Measurements from ENCODE around the gene DHRS7C.

DHRS7C gene

DNA sequence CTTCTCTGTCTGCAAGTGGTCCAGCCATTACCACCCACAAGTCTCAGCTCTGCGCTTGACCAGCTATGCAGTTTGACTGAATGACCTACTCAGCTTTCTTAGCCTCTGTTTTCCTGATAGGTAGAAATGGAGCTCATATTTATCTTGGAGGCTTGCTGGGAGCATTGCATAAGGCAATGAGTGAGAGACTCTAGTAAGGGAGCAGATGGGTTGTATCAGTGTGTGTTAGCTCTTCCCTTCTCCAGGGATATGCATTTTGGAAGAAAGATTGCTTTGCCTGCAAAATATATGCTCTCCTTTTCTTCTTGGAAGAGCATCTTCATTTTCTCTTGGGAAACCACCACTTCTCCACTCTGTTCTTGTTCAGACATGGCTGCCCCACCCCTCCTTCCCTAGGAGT is 26.1 kb downstream of the DHRS7C start:
- no peak for DNase-seq

- DNase-seq: no peak
These were observed 27.7 kb downstream of the DHRS7C start for GRCh38 chr17:9763643-9764042.

DNA sequence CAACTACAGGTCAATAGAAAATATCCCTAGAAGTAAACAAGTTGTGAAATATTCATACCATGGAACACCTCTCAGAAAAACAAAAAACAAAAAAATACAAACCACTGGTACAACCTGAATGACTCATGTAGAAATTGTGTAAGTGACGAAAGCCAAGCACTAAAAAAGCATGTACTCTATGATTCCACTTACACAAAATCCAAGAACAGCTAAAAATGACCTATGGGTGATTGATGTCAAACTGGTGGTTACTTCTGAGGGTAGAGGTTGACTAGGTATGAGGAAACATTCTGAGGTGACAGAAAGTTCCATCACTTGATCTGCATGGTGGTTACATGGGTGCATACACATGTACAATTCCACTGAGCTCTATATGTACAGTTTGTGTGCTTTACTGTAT is 31.1 kb downstream of the DHRS7C start:
- no peak for DNase-seq

- no peak for DNase-seq
These were observed 36.3 kb downstream of the DHRS7C start for GRCh38 chr17:9755083-9755482.

DNA sequence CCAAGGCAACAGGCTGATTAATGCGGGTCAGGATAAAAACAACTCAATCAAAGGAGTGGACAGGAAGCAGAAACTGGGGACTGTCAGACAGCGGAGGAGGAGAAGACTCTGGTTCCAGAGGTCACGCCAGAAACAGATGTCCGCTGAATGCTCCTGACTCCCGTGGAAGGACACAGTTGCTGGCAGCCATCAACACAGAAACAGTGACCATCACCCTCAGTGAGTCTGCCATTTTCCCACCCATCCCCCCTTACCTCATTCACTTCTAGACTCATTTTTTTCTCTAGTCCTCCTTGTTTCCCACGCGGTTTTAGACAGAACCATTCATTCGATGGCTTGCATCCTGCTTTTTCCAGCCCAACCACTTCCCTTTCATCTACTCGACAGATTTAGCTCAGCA is 40.9 kb downstream of the DHRS7C start:
- no peak for DNase-seq

DNA sequence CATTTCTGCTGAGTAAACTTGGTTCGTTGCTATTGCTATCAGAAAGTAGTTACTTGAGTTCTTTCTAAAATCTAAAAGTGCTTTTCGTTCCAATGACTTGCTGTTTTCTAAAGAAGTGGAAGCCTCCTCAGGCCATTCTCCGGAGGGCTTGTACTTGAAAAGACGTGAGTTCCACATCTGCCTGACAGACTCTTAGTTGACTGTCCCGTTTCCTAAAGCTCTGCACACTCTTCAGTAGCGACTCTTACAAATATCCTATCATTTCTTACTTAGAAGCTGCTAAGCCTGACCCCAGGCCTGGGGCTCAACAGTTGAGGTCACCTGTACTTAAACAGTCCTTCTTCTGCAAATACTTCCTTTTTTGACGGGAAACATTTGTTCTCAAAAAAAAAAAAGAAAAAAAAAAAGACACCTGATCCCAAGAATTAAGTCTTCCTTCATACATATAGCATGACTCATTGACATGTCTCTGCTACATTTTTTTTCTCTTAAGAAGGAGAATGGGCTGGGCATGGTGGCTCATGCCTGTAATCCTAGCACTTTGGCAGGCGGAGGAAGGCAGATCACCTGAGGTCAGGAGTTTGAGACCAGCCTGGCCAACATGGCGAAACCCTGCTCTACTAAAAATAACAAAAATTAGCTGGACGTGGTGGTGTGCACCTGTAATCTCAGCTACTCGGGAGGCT is 61.5 kb downstream of the DHRS7C start:
- no peak for DNase-seq

DNA sequence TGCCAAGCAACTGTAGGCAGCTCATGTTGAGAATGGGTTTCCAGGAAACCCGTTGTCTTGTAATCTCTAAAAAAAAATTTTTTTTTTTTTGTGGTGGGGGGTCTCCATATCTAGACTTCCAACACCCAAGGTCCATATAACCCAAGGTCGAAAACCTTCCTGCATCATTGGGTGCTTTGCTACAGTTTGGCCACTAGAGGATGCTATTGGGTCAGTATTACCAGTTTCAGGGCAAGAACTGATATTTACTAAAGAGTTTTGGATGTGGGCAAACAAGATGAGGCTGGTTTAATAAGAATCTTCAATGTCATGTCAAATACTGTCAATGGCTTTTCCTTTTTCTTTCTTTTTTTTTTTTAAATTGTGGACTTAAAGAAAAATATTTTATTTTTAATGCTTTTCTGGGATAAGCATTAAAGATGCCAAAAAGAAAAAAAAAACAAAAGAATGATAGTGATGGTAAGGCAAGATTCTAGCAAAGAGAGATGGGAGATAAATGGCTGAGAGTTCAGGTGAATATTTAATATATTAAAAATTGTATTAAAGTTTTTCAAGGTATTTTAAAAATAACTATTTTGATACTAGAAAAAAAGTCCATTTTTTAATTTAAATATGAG is 62.2 kb downstream of the DHRS7C start:
- DNase-seq: no peak

DNA sequence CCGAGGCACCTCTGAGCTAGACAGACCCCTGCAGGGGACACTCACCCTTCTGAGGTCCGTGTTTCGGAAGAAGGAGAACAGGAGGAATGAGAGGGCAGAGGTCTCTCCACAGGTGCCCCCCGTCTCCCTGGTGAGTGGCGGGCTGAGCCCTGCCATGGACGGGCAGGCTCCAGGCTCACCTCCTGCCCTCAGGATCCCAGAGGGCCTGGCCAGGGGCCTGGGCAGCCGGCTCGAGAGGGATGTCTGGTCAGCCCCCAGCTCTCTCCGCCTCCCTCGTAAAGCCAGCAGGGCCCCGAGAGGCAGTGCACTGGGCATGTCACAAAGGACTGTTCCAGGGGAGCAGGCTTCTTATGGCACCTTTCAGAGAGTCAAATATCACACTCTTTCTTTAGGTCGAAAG is 62.8 kb downstream of the DHRS7C start:
- no peak for DNase-seq

DNA sequence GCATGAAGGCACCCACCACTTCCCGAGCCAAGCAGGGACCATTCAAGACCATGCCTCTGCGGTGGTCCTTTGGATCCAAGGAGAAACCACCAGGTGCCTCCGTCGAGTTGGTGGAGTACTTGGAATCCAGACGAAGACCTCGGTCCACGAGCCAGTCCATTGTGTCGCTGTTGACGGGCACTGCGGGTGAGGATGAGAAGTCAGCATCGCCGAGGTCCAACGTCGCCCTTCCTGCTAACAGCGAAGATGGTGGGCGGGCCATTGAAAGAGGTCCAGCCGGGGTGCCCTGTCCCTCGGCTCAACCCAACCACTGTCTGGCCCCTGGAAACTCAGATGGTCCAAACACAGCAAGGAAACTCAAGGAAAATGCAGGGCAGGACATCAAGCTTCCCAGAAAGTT is 63.4 kb downstream of the DHRS7C start:
- DNase-seq: no peak

DNA sequence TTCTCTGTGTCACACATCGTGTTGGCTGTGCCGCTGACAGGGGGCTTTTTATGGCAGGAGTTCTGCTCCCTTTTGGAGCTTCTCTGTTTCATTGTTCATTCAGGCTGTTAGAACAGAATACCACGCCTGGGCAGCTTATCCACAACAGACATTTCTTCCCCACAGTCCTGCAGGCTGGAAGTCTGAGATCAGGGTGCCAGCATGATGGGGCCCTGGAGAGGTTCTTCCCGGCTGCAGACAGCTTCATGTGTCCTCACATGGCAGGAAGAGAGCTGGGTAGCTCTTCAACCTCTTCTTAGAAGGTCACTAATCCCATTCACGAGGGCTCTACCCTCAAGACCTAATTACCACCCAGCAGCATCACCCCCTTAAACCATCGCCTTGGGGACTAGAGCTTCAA is 65.1 kb downstream of the DHRS7C start:
- no peak for DNase-seq

GRCh38 chr17:9725575-9725974 is 65.8 kb downstream of the DHRS7C start:
- no peak for DNase-seq
